ENCODE results near the gene CCSER1. TPM values are rescaled to one million over a fixed set of nuclear protein-coding genes. Genes with fewer than 3 reads are reported as not detected.

The CCSER1 gene
- total RNA-seq, 1 experiment from 2014 or later: 0.05 TPM

DNA sequence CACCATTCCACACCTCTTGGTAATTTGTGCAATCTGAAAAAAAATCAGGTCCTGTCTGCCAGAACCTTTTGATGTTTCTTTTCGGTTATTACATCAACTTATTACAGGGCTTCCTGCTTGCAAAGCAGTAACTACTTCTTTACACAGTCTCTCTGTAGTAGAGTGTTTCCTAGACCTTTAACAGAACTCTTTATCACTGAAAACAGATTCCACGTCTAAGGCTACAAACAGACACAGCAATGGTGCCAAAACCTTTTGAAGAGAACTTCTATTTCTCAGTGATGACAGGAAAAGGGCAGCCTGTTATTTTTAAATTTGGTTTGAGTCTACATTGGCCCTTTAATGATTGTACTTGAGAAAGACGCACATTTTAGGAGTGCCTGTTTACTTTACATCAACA is 1463.1 kb downstream of the CCSER1 start:
- intact Hi-C loops (cut with micrococcal nuclease; ENCODE audit: unreplicated experiment): no loop called here
- H3K9me3 ChIP-seq (ENCODE audit: control insufficient read depth, insufficient read depth, low read depth, low read length): no peaks in the 10 kb centered on the region
- in situ Hi-C loops (cut with HindIII; ENCODE audit: low pct_unique_long_range_greater_than_20kb, low sequenced_read_pairs): no loop called here
- no peak overlapping the region for H3K27ac ChIP-seq (ENCODE audit: low read length)
- CTCF ChIA-PET: no interaction called here
- no peak for TF ChIP-seq POLR2AphosphoS5 (IDR thresholded peaks at IDR 0.05; ENCODE audit: low read depth, low read length)
- no peak for TF ChIP-seq SIN3A (IDR thresholded peaks at IDR 0.05; ENCODE audit: borderline replicate concordance, insufficient read depth, low read depth, low read length)
- TF ChIP-seq, protein P1, sequence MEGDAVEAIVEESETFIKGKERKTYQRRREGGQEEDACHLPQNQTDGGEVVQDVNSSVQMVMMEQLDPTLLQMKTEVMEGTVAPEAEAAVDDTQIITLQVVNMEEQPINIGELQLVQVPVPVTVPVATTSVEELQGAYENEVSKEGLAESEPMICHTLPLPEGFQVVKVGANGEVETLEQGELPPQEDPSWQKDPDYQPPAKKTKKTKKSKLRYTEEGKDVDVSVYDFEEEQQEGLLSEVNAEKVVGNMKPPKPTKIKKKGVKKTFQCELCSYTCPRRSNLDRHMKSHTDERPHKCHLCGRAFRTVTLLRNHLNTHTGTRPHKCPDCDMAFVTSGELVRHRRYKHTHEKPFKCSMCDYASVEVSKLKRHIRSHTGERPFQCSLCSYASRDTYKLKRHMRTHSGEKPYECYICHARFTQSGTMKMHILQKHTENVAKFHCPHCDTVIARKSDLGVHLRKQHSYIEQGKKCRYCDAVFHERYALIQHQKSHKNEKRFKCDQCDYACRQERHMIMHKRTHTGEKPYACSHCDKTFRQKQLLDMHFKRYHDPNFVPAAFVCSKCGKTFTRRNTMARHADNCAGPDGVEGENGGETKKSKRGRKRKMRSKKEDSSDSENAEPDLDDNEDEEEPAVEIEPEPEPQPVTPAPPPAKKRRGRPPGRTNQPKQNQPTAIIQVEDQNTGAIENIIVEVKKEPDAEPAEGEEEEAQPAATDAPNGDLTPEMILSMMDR (IDR thresholded peaks at IDR 0.05): no peak
- TF ChIP-seq, protein P2, sequence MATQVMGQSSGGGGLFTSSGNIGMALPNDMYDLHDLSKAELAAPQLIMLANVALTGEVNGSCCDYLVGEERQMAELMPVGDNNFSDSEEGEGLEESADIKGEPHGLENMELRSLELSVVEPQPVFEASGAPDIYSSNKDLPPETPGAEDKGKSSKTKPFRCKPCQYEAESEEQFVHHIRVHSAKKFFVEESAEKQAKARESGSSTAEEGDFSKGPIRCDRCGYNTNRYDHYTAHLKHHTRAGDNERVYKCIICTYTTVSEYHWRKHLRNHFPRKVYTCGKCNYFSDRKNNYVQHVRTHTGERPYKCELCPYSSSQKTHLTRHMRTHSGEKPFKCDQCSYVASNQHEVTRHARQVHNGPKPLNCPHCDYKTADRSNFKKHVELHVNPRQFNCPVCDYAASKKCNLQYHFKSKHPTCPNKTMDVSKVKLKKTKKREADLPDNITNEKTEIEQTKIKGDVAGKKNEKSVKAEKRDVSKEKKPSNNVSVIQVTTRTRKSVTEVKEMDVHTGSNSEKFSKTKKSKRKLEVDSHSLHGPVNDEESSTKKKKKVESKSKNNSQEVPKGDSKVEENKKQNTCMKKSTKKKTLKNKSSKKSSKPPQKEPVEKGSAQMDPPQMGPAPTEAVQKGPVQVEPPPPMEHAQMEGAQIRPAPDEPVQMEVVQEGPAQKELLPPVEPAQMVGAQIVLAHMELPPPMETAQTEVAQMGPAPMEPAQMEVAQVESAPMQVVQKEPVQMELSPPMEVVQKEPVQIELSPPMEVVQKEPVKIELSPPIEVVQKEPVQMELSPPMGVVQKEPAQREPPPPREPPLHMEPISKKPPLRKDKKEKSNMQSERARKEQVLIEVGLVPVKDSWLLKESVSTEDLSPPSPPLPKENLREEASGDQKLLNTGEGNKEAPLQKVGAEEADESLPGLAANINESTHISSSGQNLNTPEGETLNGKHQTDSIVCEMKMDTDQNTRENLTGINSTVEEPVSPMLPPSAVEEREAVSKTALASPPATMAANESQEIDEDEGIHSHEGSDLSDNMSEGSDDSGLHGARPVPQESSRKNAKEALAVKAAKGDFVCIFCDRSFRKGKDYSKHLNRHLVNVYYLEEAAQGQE (IDR thresholded peaks at IDR 0.05; ENCODE audit: insufficient read depth in 1 of 2, low read depth in 2 of 2, low read length in 1 of 2): no peak
- TF ChIP-seq TCF7L2 (IDR thresholded peaks at IDR 0.05; ENCODE audit: low read depth, low read length): no peak
- H3K4me1 ChIP-seq (ENCODE audit: control insufficient read depth, insufficient read depth, low read length): no peaks in the 10 kb centered on the region
- no TSS peak for BruUV-seq (replicated peaks)
- no peaks in the 10 kb centered on the region for H3K36me3 ChIP-seq (ENCODE audit: control insufficient read depth, insufficient read depth, low read length)
- no peak for ATAC-seq
- POLR2A ChIA-PET: no interaction called here
- no peak overlapping the region for H3K4me3 ChIP-seq (ENCODE audit: low read depth in 2 of 2, low read length in 2 of 2)
- no peak for DNase-seq (ENCODE audit: low read depth, low spot score)
- H3K27me3 ChIP-seq (ENCODE audit: control insufficient read depth, insufficient read depth, low read length): no peaks in the 10 kb centered on the region

DNA sequence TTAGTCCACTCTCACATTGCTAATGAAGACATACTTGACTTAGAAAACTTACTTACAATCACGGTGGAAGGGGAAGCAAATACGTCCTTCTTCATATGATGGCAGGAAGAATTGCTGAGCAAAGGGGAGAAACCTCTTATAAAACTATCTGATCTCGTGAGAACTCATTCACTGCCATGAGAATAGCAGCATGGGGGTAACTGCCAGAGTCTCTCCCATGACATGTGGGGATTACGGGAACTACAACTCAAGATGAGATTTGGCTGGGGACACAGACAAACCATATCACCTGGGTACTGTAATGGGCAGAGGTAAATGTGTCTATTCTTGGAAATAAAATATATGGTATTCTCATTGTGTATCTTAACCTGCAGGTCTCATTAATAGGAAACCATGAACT is 1464.9 kb downstream of the CCSER1 start:
- ChIA-PET CTCF (no interaction called here), POLR2A (no interaction called here)
- ATAC-seq: no peak
- no peaks in the 10 kb centered on the region for H3K9me3 ChIP-seq (ENCODE audit: control insufficient read depth, insufficient read depth, low read depth, low read length)
- no peak overlapping the region for H3K4me3 ChIP-seq (ENCODE audit: low read depth in 2 of 2, low read length in 2 of 2)
- in situ Hi-C loops (cut with HindIII; ENCODE audit: low pct_unique_long_range_greater_than_20kb, low sequenced_read_pairs): no loop called here
- TF ChIP-seq SIN3A (IDR thresholded peaks at IDR 0.05; ENCODE audit: borderline replicate concordance, insufficient read depth, low read depth, low read length) (no peak), TCF7L2 (IDR thresholded peaks at IDR 0.05; ENCODE audit: low read depth, low read length) (no peak), POLR2AphosphoS5 (IDR thresholded peaks at IDR 0.05; ENCODE audit: low read depth, low read length) (no peak)
- TF ChIP-seq, protein P2 (IDR thresholded peaks at IDR 0.05; ENCODE audit: insufficient read depth in 1 of 2, low read depth in 2 of 2, low read length in 1 of 2): no peak
- TF ChIP-seq, protein P1 (IDR thresholded peaks at IDR 0.05): no peak
- intact Hi-C loops (cut with micrococcal nuclease; ENCODE audit: unreplicated experiment): no loop called here
- no TSS peak for BruUV-seq (replicated peaks)
- no peak overlapping the region for H3K27ac ChIP-seq (ENCODE audit: low read length)
- no peaks in the 10 kb centered on the region for H3K4me1 ChIP-seq (ENCODE audit: control insufficient read depth, insufficient read depth, low read length)
- no peak for DNase-seq (ENCODE audit: low read depth, low spot score)
- no peaks in the 10 kb centered on the region for H3K36me3 ChIP-seq (ENCODE audit: control insufficient read depth, insufficient read depth, low read length)
- H3K27me3 ChIP-seq (ENCODE audit: control insufficient read depth, insufficient read depth, low read length): no peaks in the 10 kb centered on the region
